Testis (tissue), 3 donors: ENCODE measurements around the gene ALPL. TPM values are rescaled to one million over a fixed set of nuclear protein-coding genes. Genes with fewer than 3 reads are reported as not detected.

Experiments
- DNase-seq: peaks from one replicate; pipeline ENCODE4 v3.0.0-alpha.2; 2019
- H3K27ac ChIP-seq, 2 donors: fragments of 200-600 bp; sonication (generic); one replicate each; pipeline ENCODE4 v1.5.1; 2019
- H3K27me3 ChIP-seq: fragments of 200-600 bp; sonication (generic); one replicate; pipeline ENCODE4 v1.5.1; 2019
- H3K36me3 ChIP-seq: fragments of 200-600 bp; sonication (generic); one replicate; pipeline ENCODE4 v1.5.1; 2017; ENCODE audit warnings: low read depth; ENCODE audit errors: missing control alignments
- H3K4me1 ChIP-seq: fragments of 200-600 bp; sonication (generic); one replicate; pipeline ENCODE4 v1.5.1; 2019
- H3K4me3 ChIP-seq, 2 donors: fragments of 200-600 bp; sonication (generic); one replicate each; pipeline ENCODE4 v1.5.1; 2017 to 2019
- H3K9me3 ChIP-seq: fragments of 200-600 bp; sonication (generic); one replicate; pipeline ENCODE4 v1.5.1; 2017
- CTCF ChIP-seq, 3 experiments: fragments of 450-650 bp in 2 of 3; fragments of 200-600 bp in 1 of 3; sonication (generic) in 1 of 3; IDR thresholded peaks; one replicate each; pipeline ENCODE4 v1.5.1; 2016 to 2019; ENCODE audit warnings: antibody characterized with exemption in 3 of 3, mild to moderate bottlenecking in 2 of 3, moderate library complexity in 1 of 3
- POLR2A ChIP-seq: fragments of 450-650 bp; IDR thresholded peaks from one replicate; pipeline ENCODE4 v1.6.1; 2017; ENCODE audit warnings: antibody characterized with exemption, mild to moderate bottlenecking, moderate library complexity
- WGBS, 2 donors: methylation state at CpG; one replicate each; pipeline ENCODE4 v1.1.5; 2018; 5-methylcytosine and 5-hydroxymethylcytosine counted together
- intact Hi-C: fragments of 100-400 bp; cut with DNase I; formaldehyde crosslinking; loops from one replicate; pipeline ENCODE4 v1.15.1; 2023; ENCODE audit warnings: low total_unique reads
- polyA plus RNA-seq: library from polyadenylated mRNA; stranded (reverse); fragments of 350-450 nt; fragmentation: Illumina TruSeq; extraction: RNeasy Lipid Tissue Mini Kit (QIAGEN cat#74804); gene quantifications from one replicate; pipeline ENCODE4 v1.2.3, GENCODE V29; 2014; ENCODE audit warnings: low read depth, low replicate concordance; ENCODE audit not compliant: insufficient read depth
- total RNA-seq, 2 donors: library from RNA; depleted of rRNA; stranded (reverse); fragments of >200 nt; gene quantifications; one replicate each; pipeline ENCODE4 v1.2.3, GENCODE V29; 2016

ALPL gene
- total and polyA plus RNA-seq, 3 donors from 2014 or later: 11.8 to 22.2 (median 15.7) TPM

DNA sequence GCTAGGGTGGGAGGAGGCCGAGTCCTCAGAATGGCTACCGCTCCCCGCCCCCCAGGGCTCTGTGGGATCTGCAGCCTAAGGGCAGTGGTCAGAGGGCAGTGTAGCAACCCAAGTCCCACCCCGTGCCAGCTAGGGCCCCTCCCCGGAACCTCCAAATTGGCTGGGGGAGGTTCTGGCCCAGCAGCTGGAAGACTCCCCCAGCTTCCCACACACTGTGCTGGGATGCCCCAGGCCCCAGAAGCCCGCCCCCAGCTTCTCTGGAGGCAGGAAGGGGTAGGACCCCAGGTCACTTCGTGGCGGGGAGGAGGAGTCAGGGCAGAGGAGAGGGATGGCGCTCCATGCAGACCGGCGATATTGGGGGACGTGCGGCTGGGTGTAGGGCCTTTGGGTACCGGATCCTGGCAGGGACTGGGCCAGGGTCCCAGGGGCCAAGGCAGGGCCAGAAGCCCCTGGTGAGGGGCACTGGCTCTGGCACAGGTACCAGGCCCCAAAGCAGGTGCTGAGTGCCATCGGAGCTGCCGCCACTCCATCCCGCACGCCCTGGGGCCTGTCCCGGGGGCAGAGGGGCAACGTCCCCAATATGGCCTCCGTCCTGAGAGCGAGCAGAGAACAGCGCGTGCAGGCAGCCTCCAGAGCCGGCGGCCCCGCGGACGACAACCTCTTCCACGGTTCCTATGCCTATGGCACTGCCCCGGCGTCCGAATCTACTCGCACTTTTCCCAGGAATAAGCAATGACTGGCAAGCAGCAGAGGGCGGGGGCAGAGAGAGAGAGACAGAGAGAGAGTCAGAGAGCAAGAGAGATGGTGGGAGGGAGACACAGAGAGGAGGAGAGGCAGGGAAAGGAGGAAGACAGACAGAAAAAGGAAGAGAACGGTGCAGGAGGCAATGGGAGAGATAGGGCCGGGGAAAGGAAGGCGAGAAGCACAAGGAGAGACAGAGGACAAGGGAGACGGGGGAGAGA is 94.2 kb downstream of the ALPL start:
- intact Hi-C loops: no loop called here
- Histone ChIP-seq H3K4me3 (no peak overlapping the region), H3K36me3 (no peaks in the 10 kb centered on the region), H3K27ac (no peak overlapping the region), H3K27me3 (no peaks in the 10 kb centered on the region), H3K9me3 (no peaks in the 10 kb centered on the region), H3K4me1 (no peaks in the 10 kb centered on the region)
- no peak for DNase-seq
- TF ChIP-seq CTCF (IDR thresholded peaks at IDR 0.05) (no peak), POLR2A (no peak)
- 83 to 86% methylated on average over 24 to 39 of the region's 39 CpGs for WGBS, 2 donors

DNA sequence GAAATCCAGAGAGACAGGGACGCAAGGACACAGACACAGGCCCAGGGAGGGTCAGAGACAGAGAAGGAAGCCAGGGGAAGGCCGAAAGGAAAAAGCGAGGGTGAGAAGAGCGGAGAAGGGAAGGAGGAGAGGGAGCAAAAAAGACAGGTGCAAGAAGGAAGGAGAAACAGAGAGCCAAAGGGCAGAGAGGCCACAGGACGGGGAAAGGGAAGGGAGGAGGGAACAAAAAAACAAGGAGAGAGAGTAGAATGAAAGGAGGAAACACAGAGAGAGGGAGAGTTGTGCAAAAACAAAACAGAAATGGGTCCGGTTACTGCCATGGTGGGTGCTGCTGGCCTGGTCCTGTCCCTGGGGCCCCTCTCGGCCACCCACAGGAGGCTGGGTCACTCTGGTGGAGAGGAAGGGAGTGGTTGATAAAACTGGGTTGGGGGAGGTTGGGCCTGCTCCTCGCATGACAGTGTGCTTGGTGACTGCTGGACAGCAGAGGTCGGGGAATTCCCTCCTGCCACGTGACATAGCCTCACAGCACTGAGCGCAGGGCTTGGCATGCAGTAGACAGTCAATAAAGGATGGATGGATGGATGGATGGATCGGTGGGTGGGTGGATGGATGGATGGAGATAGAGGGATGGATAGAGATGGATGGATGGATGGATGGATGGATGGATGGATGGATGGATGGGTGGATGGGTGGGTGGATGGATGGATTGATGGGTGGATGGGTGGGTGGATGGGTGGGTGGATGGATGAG is 95.2 kb downstream of the ALPL start:
- Histone ChIP-seq H3K4me1 (no peaks in the 10 kb centered on the region), H3K27me3 (no peaks in the 10 kb centered on the region), H3K27ac (no peak overlapping the region), H3K36me3 (no peaks in the 10 kb centered on the region), H3K9me3 (no peaks in the 10 kb centered on the region), H3K4me3 (no peak overlapping the region)
- 87% methylated on average over 12 of the region's 12 CpGs for WGBS, 2 donors
- intact Hi-C loops: no loop called here
- TF ChIP-seq POLR2A (no peak), CTCF (IDR thresholded peaks at IDR 0.05) (no peak)
- no peak for DNase-seq

DNA sequence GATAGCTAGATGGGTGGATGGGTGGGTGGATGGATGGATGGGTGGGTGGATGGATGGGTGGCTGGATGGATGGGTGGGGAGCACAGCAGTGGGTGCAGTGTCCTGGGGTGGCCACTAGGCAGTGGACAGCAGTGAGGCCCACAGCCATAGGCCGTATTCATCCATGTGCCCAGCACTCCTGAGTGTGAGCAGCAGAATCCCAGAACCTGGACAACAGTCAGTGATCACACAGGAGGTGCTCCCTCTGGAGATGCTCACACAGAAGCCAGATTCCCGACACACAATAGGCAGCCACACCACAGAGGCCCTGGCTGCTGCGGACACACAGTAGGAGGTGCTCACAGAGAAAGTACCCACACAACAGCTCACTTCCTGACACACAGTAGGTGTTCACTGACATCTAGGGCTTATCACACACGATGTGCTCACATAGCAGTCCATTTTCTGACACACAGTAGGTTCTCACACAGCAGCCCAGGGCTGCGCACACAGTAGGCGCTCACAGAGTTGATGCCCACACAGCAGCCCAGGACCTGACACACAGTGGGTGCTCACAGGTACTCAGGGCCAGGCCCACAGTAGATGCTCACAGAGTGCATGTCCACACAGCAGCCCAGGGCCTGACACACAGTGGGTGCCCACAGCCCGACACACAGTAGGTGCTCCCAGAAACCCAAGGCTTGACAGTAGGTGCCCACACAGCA is 95.9 kb downstream of the ALPL start:
- 92 to 93% methylated on average over 7 of the region's 7 CpGs for WGBS, 2 donors
- H3K27ac ChIP-seq: no peak overlapping the region

More for the DNA sequence above, 95.9 kb downstream of the ALPL start:
- no peak for DNase-seq
- no peak for TF ChIP-seq CTCF (IDR thresholded peaks at IDR 0.05)
- TF ChIP-seq POLR2A: no peak
- no peaks in the 10 kb centered on the region for H3K9me3 ChIP-seq
- H3K36me3 ChIP-seq: no peaks in the 10 kb centered on the region
- intact Hi-C loops: no loop called here
- no peak overlapping the region for H3K4me3 ChIP-seq
- H3K4me1 ChIP-seq: no peaks in the 10 kb centered on the region
- no peaks in the 10 kb centered on the region for H3K27me3 ChIP-seq
